ENCODE results near the gene GNAI3. TPM values are rescaled to one million over a fixed set of nuclear protein-coding genes. Genes with fewer than 3 reads are reported as not detected.
A peak's percentile ranks its signal among the peaks of the same experiment; 100 is the strongest.

The GNAI3 gene
- polyA plus RNA-seq, 3 donors = 3.0 to 14.2 (median 10.4) TPM

DNA sequence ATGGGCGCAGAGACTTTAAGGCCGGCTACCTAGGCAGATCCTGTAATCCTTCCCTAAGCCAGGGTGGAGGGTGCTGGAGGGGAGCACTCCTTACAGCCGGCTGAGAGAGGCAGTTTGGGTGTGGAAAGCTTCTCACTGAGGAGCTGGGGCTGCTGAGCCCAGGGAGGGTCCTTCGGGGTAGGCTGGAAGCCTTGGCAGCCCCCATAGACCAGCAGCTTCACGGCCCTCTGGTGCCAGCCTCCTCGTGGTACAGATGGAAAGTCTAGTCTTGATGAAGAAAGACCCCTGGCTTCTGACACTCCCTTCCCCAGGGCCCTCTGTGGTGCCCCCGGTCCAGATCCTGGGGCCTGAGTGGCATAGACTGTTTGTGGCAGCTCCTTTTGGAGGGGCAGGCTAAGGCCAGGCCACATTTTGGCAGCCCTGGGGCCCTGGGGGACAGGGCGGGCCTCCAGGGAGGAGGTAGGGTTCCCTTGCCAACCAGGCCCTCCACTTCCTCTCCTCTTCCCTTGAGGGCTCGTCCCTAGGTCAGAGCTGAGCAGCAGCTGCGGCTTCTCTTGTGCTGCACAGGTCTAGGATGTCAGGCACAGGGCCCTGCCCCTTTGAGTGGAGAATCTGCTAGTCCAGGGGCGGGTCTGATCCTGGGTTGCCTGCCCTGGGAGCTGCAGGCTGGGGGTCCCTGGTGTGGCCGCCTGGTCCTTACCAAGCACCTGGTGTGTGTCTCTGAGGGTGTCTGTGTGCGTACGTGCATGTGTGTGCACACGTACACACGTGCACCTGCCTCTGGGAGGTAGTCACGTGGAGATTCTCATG lies 76.0 kb downstream of the GNAI3 start:
- Histone ChIP-seq H3K9me3 (replicated peaks in 1 of 2; ENCODE audit: control insufficient read depth in 1 of 2, insufficient read depth in 1 of 2, low read length in 2 of 2) (no peaks in the 10 kb centered on the region), H3K79me2 (ENCODE audit: insufficient read depth, low read length) (peaks cover 59% of the 10 kb centered on the region), H4K20me1 (ENCODE audit: insufficient read depth, low read length) (peaks cover 86% of the 10 kb centered on the region), H3K9ac (ENCODE audit: insufficient read depth, low read length, poor library complexity, severe bottlenecking) (peak overlapping the region; percentile 51), H3K27ac (ENCODE audit: low read depth in 1 of 2, low read length in 2 of 2) (peak overlapping the region; percentile 30 to 41), H2AFZ (ENCODE audit: insufficient read depth, low read depth, low read length, poor library complexity, severe bottlenecking) (no peak overlapping the region), H3K4me2 (replicated peaks; ENCODE audit: extremely low read depth, low read length, poor library complexity, severe bottlenecking) (peak overlapping the region; percentile 97), H3K4me3 (replicated peaks in 1 of 3; ENCODE audit: low read depth in 2 of 3, low read length in 3 of 3) (peak overlapping the region in 2 of 3 experiments; percentile 13 to 96), H3K36me3 (replicated peaks in 1 of 2; ENCODE audit: control insufficient read depth in 1 of 2, insufficient read depth in 2 of 2, low read length in 2 of 2) (peaks cover 41 to 44% of the 10 kb centered on the region in 2 donors), H3K27me3 (ENCODE audit: control insufficient read depth in 2 of 2, insufficient read depth in 2 of 2, low read length in 2 of 2) (no peaks in the 10 kb centered on the region), H3K4me1 (ENCODE audit: control insufficient read depth in 1 of 2, insufficient read depth in 2 of 2, low read length in 2 of 2) (peaks cover 36 to 41% of the 10 kb centered on the region in 2 donors)
- H3K4me3 Mint-ChIP-seq = peak overlapping the region; percentile 92 to 97
- H3K4me1 Mint-ChIP-seq = peaks cover 40% of the 10 kb centered on the region
- WGBS (ENCODE audit: insufficient coverage) = 43% methylated on average over 13 of the region's 17 CpGs
- peak in 1 of 3 donors; percentile 13 for DNase-seq
- TF ChIP-seq, protein P1, sequence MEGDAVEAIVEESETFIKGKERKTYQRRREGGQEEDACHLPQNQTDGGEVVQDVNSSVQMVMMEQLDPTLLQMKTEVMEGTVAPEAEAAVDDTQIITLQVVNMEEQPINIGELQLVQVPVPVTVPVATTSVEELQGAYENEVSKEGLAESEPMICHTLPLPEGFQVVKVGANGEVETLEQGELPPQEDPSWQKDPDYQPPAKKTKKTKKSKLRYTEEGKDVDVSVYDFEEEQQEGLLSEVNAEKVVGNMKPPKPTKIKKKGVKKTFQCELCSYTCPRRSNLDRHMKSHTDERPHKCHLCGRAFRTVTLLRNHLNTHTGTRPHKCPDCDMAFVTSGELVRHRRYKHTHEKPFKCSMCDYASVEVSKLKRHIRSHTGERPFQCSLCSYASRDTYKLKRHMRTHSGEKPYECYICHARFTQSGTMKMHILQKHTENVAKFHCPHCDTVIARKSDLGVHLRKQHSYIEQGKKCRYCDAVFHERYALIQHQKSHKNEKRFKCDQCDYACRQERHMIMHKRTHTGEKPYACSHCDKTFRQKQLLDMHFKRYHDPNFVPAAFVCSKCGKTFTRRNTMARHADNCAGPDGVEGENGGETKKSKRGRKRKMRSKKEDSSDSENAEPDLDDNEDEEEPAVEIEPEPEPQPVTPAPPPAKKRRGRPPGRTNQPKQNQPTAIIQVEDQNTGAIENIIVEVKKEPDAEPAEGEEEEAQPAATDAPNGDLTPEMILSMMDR (IDR thresholded peaks at IDR 0.05) = no peak
- intact Hi-C loops (cut with micrococcal nuclease) = loop anchor here in 1 of 2 donors (5.0 kb wide), 1 partner anchor 77 kb away; the partner anchor contains the start of gene GNAI3
- H3K27ac Mint-ChIP-seq = peak overlapping the region; percentile 49 to 99 (median 70)
- peaks cover 48 to 65% of the 10 kb centered on the region in 2 donors for H3K36me3 Mint-ChIP-seq
- peaks cover 0 to 3% (median 2%) of the 10 kb centered on the region in 3 donors for H3K27me3 Mint-ChIP-seq (ENCODE audit: low read depth in 3 of 3)
- peaks cover 0 to 2% (median 0%) of the 10 kb centered on the region in 7 donors for H3K9me3 Mint-ChIP-seq

DNA sequence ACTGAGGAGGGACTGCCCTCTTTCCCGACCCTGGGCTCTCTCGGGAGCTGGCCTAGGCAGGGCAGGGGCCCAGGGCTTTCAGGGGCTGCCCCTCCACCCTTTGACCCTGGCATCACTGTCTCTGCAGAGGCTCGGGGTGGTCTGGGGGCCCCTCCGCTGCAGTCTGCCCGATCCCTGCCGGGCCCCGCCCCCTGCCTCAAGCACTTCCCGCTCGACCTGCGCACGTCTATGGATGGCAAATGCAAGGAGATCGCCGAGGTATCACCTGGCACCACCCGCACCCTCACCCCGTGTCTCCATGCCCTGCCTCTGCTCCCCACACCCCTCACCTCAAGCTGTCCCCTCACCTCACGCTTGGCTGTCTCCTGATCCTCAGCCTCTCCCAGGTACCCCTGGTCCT lies 76.8 kb downstream of the GNAI3 start:
- no peak overlapping the region for H3K4me2 ChIP-seq (replicated peaks; ENCODE audit: extremely low read depth, low read length, poor library complexity, severe bottlenecking)
- peak in 1 of 3 donors; percentile 3 for DNase-seq
- H3K27ac ChIP-seq (ENCODE audit: low read depth in 1 of 2, low read length in 2 of 2) = no peak overlapping the region
- H2AFZ ChIP-seq (ENCODE audit: insufficient read depth, low read depth, low read length, poor library complexity, severe bottlenecking) = no peak overlapping the region
- H3K9me3 ChIP-seq (replicated peaks in 1 of 2; ENCODE audit: control insufficient read depth in 1 of 2, insufficient read depth in 1 of 2, low read length in 2 of 2) = no peaks in the 10 kb centered on the region
- Mint-ChIP-seq H3K27me3 (ENCODE audit: low read depth in 3 of 3) (peaks cover 0 to 3% (median 2%) of the 10 kb centered on the region in 3 donors), H3K27ac (peak overlapping the region in 4 of 7 donors; percentile 2 to 66 (median 48)), H3K36me3 (peaks cover 56 to 69% of the 10 kb centered on the region in 2 donors), H3K4me3 (no peak overlapping the region), H3K4me1 (peaks cover 40% of the 10 kb centered on the region), H3K9me3 (peaks cover 0 to 2% (median 0%) of the 10 kb centered on the region in 7 donors)
- no peak overlapping the region for H3K4me3 ChIP-seq (replicated peaks in 1 of 3; ENCODE audit: low read depth in 2 of 3, low read length in 3 of 3)
- peaks cover 36 to 41% of the 10 kb centered on the region in 2 donors for H3K4me1 ChIP-seq (ENCODE audit: control insufficient read depth in 1 of 2, insufficient read depth in 2 of 2, low read length in 2 of 2)
- no peaks in the 10 kb centered on the region for H3K27me3 ChIP-seq (ENCODE audit: control insufficient read depth in 2 of 2, insufficient read depth in 2 of 2, low read length in 2 of 2)
- TF ChIP-seq, protein P1 (IDR thresholded peaks at IDR 0.05) = no peak
- peaks cover 54% of the 10 kb centered on the region for H3K79me2 ChIP-seq (ENCODE audit: insufficient read depth, low read length)
- 93% methylated on average over 15 of the region's 16 CpGs for WGBS (ENCODE audit: insufficient coverage)
- peaks cover 94% of the 10 kb centered on the region for H4K20me1 ChIP-seq (ENCODE audit: insufficient read depth, low read length)
- H3K9ac ChIP-seq (ENCODE audit: insufficient read depth, low read length, poor library complexity, severe bottlenecking) = no peak overlapping the region
- intact Hi-C loops (cut with micrococcal nuclease) = no loop called here
- H3K36me3 ChIP-seq (replicated peaks in 1 of 2; ENCODE audit: control insufficient read depth in 1 of 2, insufficient read depth in 2 of 2, low read length in 2 of 2) = peaks cover 48 to 52% of the 10 kb centered on the region in 2 donors
